ENCODE measurements around the gene KLHDC7A. TPM values are rescaled to one million over a fixed set of nuclear protein-coding genes. Genes with fewer than 3 reads are reported as not detected.
A peak's percentile ranks its signal among the peaks of the same experiment; 100 is the strongest.

Gene KLHDC7A
- total and polyA plus RNA-seq, 10 donors: not detected

DNA sequence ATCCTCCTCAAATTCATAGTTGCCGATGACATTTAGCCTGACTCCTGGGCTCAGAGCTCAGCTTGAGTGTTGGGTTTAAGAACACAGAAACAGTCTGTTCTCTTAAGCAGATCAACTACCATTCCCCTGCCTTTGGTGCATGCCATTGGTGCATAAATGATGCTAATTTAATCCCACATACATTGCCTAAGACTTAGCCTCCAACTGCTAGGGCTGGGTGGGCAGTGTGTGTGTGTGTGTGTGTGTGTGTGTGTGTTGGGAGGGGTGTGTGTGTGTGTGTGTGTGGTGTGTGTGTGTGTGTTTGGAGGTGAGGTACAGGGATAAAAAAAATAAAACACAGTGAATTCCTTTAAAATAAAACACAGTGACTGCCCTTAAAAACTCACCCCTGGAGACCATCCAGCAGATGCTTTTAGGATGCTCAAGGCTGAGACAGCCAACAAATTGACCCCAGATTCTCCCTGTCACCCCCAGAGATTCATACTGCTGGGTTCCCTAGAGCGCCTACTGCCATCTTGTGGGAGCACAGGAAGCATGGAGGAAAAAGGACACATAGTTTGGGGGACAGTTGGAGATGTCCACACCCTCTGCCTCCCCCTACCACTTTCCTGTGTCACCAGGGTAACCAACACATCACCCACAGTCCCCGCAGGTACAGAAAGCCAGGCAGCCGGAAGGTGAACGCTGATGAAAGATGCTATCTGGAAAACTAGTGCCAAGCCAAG, 30.6 kb downstream of the KLHDC7A start:
- Histone ChIP-seq H3K36me3 (no peaks in the 10 kb centered on the region), H3K27ac (no peak overlapping the region), H3K9me3 (peaks cover 3 to 45% (median 38%) of the 10 kb centered on the region in 8 donors), H3K4me1 (no peaks in the 10 kb centered on the region), H3K27me3 (replicated peaks in 1 of 7) (peaks cover 0 to 34% (median 0%) of the 10 kb centered on the region in 7 donors), H3K4me3 (no peak overlapping the region)
- DNase-seq: peak; percentile 3
- no peak for TF ChIP-seq POLR2A (IDR thresholded peaks at IDR 0.05)
- TF ChIP-seq POLR2AphosphoS5 (IDR thresholded peaks at IDR 0.05): no peak
- TF ChIP-seq, protein P1, sequence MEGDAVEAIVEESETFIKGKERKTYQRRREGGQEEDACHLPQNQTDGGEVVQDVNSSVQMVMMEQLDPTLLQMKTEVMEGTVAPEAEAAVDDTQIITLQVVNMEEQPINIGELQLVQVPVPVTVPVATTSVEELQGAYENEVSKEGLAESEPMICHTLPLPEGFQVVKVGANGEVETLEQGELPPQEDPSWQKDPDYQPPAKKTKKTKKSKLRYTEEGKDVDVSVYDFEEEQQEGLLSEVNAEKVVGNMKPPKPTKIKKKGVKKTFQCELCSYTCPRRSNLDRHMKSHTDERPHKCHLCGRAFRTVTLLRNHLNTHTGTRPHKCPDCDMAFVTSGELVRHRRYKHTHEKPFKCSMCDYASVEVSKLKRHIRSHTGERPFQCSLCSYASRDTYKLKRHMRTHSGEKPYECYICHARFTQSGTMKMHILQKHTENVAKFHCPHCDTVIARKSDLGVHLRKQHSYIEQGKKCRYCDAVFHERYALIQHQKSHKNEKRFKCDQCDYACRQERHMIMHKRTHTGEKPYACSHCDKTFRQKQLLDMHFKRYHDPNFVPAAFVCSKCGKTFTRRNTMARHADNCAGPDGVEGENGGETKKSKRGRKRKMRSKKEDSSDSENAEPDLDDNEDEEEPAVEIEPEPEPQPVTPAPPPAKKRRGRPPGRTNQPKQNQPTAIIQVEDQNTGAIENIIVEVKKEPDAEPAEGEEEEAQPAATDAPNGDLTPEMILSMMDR (IDR thresholded peaks at IDR 0.05 in 8 of 11, conservative IDR thresholded peaks at IDR 0.05 in 3 of 11): no peak
- 78 to 83% (median 82%) methylated on average over 5 of the region's 5 CpGs for WGBS, 5 donors
- intact Hi-C loops (cut with DNase I; ENCODE audit: low total_unique reads): no loop called here

DNA sequence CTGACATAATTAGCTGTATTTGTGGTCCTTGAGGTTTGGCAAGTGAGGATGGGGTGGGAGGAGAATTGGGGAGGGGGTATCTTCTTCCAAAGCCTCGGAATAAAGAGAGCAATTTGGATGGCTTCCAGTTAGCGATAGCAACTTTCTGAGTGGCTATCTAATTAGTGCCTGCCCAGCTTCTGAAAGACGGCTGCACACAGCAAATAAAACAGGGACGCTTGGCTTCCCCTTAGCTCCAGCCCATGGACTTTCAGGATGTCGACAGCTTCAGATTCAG, 31.1 kb downstream of the KLHDC7A start:
- Histone ChIP-seq H3K36me3 (no peaks in the 10 kb centered on the region), H3K4me3 (no peak overlapping the region), H3K4me1 (no peaks in the 10 kb centered on the region), H3K27me3 (replicated peaks in 1 of 7) (peaks cover 0 to 34% (median 0%) of the 10 kb centered on the region in 7 donors), H3K27ac (no peak overlapping the region), H3K9me3 (peaks cover 4 to 45% (median 41%) of the 10 kb centered on the region in 8 donors)
- no peak for DNase-seq
- 50 to 79% (median 72%) methylated on average over 5 of the region's 5 CpGs for WGBS, 5 donors
- TF ChIP-seq POLR2A (IDR thresholded peaks at IDR 0.05): no peak
- TF ChIP-seq POLR2AphosphoS5 (IDR thresholded peaks at IDR 0.05): no peak
- TF ChIP-seq, protein P1 (IDR thresholded peaks at IDR 0.05 in 8 of 11, conservative IDR thresholded peaks at IDR 0.05 in 3 of 11): no peak
- intact Hi-C loops (cut with DNase I; ENCODE audit: low total_unique reads): no loop called here

DNA sequence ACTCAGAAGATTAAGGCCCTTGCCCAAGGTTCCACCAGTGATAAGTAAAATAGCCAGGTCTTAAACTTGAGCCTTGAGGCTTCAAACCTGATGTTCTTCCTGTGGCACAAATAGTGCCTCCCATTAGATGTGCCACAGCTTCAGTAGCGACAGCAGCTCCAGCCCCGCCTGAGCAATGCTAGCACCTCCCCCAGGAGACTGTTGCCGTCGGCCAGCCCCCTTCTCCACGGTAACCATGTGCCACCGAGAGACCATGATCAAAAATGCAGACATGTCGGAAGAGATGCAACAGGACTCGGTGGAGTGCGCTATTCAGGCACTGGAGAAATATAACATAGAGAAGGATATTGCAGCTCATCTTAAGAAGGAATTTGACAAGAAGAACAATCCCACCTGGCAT, 32.2 kb downstream of the KLHDC7A start:
- 54 to 78% (median 68%) methylated on average over 9 of the region's 9 CpGs for WGBS, 5 donors
- intact Hi-C loops (cut with DNase I; ENCODE audit: low total_unique reads): no loop called here

DNA sequence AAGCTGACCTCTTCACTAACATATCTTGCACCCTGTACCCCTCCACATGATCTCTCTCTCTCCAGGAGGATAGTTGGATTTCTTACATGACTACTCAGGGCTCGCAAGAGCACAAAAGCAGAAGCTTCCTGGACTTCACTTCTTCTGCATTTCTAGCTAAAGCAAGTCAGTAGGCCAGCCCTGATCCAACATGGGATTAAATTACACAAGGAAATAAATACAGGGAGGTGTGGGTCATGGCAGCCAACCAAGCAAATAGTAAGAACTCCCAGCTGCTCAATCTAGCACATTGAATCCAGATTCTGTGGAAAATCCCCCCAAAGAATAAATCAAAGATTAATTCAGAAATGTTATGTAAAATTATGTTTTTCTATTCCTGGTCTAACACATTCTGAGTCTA, 33.3 kb downstream of the KLHDC7A start:
- H3K36me3 ChIP-seq: no peaks in the 10 kb centered on the region
- peaks cover 0 to 34% (median 0%) of the 10 kb centered on the region in 7 donors for H3K27me3 ChIP-seq (replicated peaks in 1 of 7)
- H3K9me3 ChIP-seq: peaks cover 4 to 40% (median 35%) of the 10 kb centered on the region in 8 donors
- H3K27ac ChIP-seq: no peak overlapping the region
- TF ChIP-seq POLR2AphosphoS5 (IDR thresholded peaks at IDR 0.05): no peak
- TF ChIP-seq, protein P1 (IDR thresholded peaks at IDR 0.05 in 8 of 11, conservative IDR thresholded peaks at IDR 0.05 in 3 of 11): no peak
- TF ChIP-seq POLR2A (IDR thresholded peaks at IDR 0.05): no peak
- no peak for DNase-seq
- intact Hi-C loops (cut with DNase I; ENCODE audit: low total_unique reads): no loop called here
- H3K4me3 ChIP-seq: no peak overlapping the region
- 56 to 80% (median 72%) methylated on average over 1 of the region's 1 CpG for WGBS, 5 donors
- no peaks in the 10 kb centered on the region for H3K4me1 ChIP-seq

More for the DNA sequence above, 32.2 kb downstream of the KLHDC7A start:
- TF ChIP-seq, protein P1 (IDR thresholded peaks at IDR 0.05 in 8 of 11, conservative IDR thresholded peaks at IDR 0.05 in 3 of 11): no peak
- TF ChIP-seq POLR2AphosphoS5 (IDR thresholded peaks at IDR 0.05) (no peak), POLR2A (IDR thresholded peaks at IDR 0.05) (no peak)
- Histone ChIP-seq H3K27ac (no peak overlapping the region), H3K4me1 (no peaks in the 10 kb centered on the region), H3K27me3 (replicated peaks in 1 of 7) (peaks cover 0 to 34% (median 0%) of the 10 kb centered on the region in 7 donors), H3K4me3 (no peak overlapping the region), H3K36me3 (no peaks in the 10 kb centered on the region), H3K9me3 (peaks cover 4 to 45% (median 41%) of the 10 kb centered on the region in 8 donors)
- peak; percentile 11 for DNase-seq

All from spleen (tissue), 11 donors.